ENCODE measurements around the gene EID3. TPM values are rescaled to one million over a fixed set of nuclear protein-coding genes. Genes with fewer than 3 reads are reported as not detected.

Gene EID3
- total RNA-seq, 1 experiment from 2014 or later, result 1.4 TPM

DNA sequence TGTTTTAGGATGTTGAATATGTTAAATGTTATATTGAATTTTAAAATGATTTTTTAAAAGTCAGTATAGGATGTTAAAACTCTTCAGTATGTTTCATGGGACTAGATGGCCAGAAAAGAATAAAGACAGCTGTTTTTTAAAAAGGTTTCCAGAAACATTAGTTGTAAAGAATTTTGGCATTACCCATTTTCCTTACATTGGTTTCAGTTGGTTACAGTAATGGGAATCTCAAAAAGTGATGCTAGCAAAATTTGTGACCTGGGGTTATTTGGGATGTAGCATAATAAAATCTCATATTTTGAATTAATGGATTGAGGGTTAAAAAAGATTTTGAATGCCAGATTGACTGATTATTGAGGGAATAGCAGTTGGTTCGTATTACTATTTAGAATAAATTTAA is 25.3 kb downstream of the EID3 start:
- Histone ChIP-seq H3K18ac (ENCODE audit: insufficient read length, low read depth, low read length) (no peak overlapping the region), H2AFZ (ENCODE audit: low read length) (no peak overlapping the region), H3K14ac (ENCODE audit: insufficient read depth, low read length) (no peak overlapping the region), H3K4me1 (ENCODE audit: insufficient read depth, low read length) (no peaks in the 10 kb centered on the region), H3K79me1 (ENCODE audit: insufficient read depth, low read depth, low read length, poor library complexity, severe bottlenecking) (no peaks in the 10 kb centered on the region), H3K79me2 (ENCODE audit: insufficient read depth, low read length) (no peaks in the 10 kb centered on the region), H3K4me2 (ENCODE audit: insufficient read depth, insufficient read length, low read length) (no peak overlapping the region), H3K23ac (ENCODE audit: insufficient read length, low read depth, low read length) (no peak overlapping the region), H3T11ph (ENCODE audit: low read length) (no peak overlapping the region), H2BK15ac (ENCODE audit: low read depth, low read length) (no peak overlapping the region), H2BK5ac (ENCODE audit: insufficient read length, low read length) (no peak overlapping the region), H3K4ac (ENCODE audit: low read depth, low read length) (no peak overlapping the region), H3K27ac (ENCODE audit: insufficient read length, low read depth, low read length) (no peak overlapping the region), H2BK20ac (ENCODE audit: low read depth, low read length, poor library complexity, severe bottlenecking) (no peak overlapping the region), H2BK12ac (ENCODE audit: insufficient read length, low read depth, low read length) (no peak overlapping the region), H4K8ac (replicated peaks; ENCODE audit: insufficient read length, low read depth, low read length) (no peak overlapping the region), H3K9me3 (ENCODE audit: control insufficient read depth, low read depth, low read length) (no peaks in the 10 kb centered on the region), H3K9ac (ENCODE audit: extremely low read depth, insufficient read length, low read length) (no peak overlapping the region), H4K91ac (ENCODE audit: insufficient read length, low read depth, low read length) (no peak overlapping the region), H2BK120ac (ENCODE audit: low read depth, low read length, poor library complexity, severe bottlenecking) (no peak overlapping the region), H4K20me1 (ENCODE audit: control insufficient read depth, insufficient read depth, insufficient read length) (no peaks in the 10 kb centered on the region), H3K27me3 (ENCODE audit: insufficient read depth, low read length) (no peaks in the 10 kb centered on the region), H3K23me2 (ENCODE audit: insufficient read length, low read depth, low read length, poor library complexity, severe bottlenecking) (no peaks in the 10 kb centered on the region), H4K5ac (ENCODE audit: insufficient read length, low read depth, low read length) (no peak overlapping the region), H3K56ac (ENCODE audit: insufficient read length, low read depth, low read length) (no peak overlapping the region), H2AK5ac (ENCODE audit: insufficient read length, low read length) (no peak overlapping the region)
- no peak overlapping the region for H3K4me3 Mint-ChIP-seq
- peaks cover 0 to 2% of the 10 kb centered on the region in 2 experiments; a peak in 1 of 5 replicates for H3K9me3 Mint-ChIP-seq
- H3K27me3 Mint-ChIP-seq (ENCODE audit: low read depth), result no peaks in the 10 kb centered on the region
- DNase-seq, result no peak
- H3K27ac Mint-ChIP-seq, result no peak overlapping the region
- no CpG with 5 or more reads among the region's 1 CpG for WGBS (ENCODE audit: extremely low coverage, insufficient read length, low lambda C conversion rate)
- TF ChIP-seq, protein P1, sequence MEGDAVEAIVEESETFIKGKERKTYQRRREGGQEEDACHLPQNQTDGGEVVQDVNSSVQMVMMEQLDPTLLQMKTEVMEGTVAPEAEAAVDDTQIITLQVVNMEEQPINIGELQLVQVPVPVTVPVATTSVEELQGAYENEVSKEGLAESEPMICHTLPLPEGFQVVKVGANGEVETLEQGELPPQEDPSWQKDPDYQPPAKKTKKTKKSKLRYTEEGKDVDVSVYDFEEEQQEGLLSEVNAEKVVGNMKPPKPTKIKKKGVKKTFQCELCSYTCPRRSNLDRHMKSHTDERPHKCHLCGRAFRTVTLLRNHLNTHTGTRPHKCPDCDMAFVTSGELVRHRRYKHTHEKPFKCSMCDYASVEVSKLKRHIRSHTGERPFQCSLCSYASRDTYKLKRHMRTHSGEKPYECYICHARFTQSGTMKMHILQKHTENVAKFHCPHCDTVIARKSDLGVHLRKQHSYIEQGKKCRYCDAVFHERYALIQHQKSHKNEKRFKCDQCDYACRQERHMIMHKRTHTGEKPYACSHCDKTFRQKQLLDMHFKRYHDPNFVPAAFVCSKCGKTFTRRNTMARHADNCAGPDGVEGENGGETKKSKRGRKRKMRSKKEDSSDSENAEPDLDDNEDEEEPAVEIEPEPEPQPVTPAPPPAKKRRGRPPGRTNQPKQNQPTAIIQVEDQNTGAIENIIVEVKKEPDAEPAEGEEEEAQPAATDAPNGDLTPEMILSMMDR (conservative IDR thresholded peaks at IDR 0.05), result no peak
- no peaks in the 10 kb centered on the region for H3K4me1 Mint-ChIP-seq
- H3K36me3 Mint-ChIP-seq (ENCODE audit: insufficient read depth in 1 of 3, low read depth in 3 of 3), result peaks cover 28 to 61% (median 53%) of the 10 kb centered on the region in 3 experiments

Data from H9 (cell line).